DMS 273 (cell line): ENCODE results near the gene PLPPR5.
"Not testable (repeated sequence)": the region's sequence is repeated elsewhere in the genome, so short reads cannot be mapped to it uniquely, and the experiment has no call there.

Source experiments
- DNase-seq: peaks from one replicate; lab custom pipeline; 2025; ENCODE audit not compliant: unreplicated experiment; lab: John Stamatoyannopoulos, UW

Gene PLPPR5, protein sequence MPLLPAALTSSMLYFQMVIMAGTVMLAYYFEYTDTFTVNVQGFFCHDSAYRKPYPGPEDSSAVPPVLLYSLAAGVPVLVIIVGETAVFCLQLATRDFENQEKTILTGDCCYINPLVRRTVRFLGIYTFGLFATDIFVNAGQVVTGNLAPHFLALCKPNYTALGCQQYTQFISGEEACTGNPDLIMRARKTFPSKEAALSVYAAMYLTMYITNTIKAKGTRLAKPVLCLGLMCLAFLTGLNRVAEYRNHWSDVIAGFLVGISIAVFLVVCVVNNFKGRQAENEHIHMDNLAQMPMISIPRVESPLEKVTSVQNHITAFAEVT

DNA sequence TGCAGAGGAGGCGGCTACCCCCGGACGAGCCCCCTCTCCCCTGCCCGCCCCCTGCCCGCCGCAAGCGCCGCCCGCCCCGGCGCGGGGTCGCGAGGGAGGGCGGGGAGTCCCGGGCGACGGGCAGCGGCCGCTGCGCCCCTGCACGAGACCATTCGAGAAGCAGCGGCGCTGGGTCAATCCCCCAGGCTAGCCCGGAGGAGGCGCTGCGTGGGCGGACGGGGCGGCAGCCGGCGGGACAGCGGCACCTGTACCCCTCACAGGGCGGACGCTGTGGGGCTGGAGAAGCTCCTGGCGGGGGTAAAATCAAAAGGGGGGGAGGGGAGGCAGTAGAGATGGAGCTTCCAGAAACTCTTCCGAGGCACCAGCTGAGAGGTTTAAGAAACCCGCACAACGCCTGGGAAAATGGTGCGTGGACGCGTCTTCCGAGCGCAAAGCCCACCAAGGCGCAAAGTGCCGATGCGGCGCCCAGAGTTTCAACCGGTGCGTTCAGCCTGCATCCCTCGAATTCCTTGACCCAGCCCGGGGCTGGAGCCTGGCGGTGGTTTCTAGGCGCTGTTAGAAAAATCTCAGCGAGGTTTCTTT, at the start of gene PLPPR5:
PLPPR5 (minus strand) TSS at position 1 of the 582 bp plus-strand sequence. CDS start 190 bp downstream, outside the sequence.
- DNase-seq: peak; percentile 71

DNA sequence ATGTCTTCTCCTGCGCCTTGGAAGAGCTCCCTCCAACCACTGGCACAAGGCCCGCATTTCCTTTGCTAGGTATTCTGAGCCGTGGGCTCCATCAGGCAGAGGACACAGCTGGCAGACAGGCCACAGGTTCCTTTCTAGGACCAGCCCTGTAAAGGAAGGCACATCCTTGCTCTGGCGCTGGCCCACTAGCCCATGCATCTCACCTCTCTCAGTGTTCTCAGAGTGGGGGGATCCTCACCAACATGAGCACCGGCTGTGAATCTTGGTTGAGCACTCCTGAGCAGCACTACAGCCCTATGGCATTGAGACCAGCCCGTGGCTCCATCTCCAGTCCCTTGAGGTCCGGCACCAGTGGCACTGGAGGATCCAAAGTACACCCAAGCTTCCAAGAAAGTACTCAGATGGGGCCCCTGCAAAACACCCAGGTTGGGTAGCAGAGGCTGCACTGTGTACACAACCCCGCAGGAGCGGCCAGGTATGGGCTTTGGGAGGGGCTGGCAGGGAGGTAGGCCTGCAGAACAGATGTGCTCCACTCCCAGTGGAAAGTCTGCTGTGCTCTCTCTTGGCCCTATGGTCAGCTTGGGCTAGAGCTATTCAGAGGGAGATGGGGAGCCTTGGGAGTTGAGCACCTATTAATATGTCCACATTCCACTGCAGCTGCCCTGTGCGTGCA, 47.1 kb upstream of the PLPPR5 start:
- no peak for DNase-seq

DNA sequence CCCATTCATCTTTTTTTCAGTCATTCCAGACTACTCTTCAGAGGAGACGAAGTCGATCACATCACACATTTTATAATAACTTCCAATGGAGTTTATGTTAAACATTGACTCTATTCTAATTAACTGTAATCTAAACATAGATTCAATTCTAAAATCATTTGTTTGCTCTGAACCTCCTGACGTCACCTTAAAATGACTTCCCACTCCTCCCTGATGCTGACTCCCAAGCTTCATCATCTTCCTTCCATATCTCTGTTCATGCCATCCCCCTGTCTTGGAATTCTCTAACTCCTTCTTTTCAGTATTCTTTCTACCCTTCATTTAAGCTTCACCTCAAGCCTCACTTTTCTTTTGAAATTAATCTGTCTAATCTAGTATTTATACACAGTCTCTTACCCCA, 45.1 kb upstream of the PLPPR5 start:
- no peak for DNase-seq

DNA sequence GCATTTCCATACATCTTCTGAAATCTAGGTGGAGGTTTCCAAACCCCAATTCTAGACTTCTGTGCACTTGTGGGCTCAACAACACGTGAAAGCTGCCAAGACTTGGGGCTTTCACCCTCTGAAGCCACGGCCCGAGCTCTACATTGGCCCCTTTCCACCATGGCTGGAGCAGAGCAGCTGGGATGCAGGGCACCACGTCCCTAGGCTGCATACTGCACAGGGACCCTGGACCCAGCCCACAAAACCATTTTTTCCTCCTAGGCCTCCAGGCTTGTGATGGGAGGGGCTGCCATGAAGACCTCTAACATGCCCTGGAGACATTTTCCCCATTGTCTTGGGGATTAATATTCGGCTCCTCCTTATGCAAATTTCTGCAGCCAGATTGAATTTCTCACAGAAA, 32.1 kb upstream of the PLPPR5 start:
- not testable (repeated sequence) for DNase-seq

GRCh38 chr1:99018313-99018712, 13.7 kb upstream of the PLPPR5 start:
- no peak for DNase-seq

DNA sequence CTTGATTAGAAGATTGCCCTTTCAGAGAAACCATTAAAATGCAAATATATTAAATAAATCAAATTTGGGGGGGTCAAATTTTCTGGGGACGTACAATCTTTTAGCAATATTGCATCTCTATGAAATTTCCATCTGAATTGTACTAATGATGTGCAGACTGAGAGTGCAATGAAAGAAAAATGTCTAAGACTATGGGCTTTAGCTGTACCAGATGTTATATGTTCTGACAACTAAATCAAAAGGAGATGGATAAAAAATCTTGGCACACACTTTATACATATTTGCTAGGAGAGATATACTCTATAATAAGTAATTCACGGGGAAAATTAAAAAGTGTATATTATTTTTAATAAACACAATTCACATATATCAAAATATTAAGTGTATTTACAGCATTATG, 13.0 kb upstream of the PLPPR5 start:
- DNase-seq: no peak

GRCh38 chr1:99010679-99011078, 6.0 kb upstream of the PLPPR5 start:
- DNase-seq: no peak

DNA sequence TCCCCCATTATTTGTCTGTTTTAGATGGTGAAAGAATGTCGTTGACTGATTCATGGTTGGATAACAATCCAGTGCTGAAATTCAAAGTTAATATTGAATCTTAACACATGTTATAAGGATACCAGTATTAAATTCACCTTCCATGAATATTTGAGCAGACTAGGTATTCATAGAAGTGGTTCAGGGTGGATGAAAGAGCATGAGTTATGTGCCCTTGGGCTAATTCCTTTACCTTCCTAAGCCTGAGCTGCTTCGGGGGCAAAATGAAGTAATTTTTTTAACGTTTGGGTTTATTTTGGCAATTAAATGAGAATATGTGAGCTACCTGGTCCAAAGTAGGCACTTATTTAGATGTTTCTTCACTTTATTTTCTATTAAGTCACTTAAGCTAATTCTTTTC, 2.7 kb upstream of the PLPPR5 start:
- no peak for DNase-seq

GRCh38 chr1:99005537-99005942, 879 bp upstream of the PLPPR5 start:
- no peak for DNase-seq

DNA sequence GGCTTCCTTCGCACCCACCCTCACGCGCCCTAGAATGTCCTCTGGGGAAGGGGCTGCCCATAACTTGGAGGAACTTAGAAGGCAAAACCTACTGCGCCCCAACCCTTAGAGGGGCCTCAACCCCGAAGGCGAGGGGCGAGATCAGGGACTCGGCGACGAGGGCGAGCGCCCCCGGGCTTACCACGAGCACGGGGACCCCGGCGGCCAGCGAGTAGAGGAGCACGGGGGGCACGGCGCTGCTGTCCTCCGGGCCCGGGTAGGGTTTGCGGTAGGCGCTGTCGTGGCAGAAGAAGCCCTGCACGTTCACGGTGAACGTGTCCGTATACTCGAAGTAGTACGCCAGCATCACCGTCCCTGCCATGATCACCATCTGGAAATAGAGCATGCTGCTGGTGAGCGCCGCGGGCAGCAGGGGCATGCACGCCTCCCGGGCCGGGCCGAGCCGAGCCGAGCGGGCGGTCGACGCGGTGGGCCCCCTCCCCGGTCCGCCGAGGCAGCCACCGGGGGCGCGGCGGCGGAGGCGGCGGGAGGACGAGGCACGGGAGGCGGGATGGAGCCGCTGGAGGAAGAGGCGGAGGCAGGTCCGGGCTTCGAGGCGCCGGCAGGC, 304 bp downstream of the PLPPR5 start:
- DNase-seq: peak; percentile 66

DNA sequence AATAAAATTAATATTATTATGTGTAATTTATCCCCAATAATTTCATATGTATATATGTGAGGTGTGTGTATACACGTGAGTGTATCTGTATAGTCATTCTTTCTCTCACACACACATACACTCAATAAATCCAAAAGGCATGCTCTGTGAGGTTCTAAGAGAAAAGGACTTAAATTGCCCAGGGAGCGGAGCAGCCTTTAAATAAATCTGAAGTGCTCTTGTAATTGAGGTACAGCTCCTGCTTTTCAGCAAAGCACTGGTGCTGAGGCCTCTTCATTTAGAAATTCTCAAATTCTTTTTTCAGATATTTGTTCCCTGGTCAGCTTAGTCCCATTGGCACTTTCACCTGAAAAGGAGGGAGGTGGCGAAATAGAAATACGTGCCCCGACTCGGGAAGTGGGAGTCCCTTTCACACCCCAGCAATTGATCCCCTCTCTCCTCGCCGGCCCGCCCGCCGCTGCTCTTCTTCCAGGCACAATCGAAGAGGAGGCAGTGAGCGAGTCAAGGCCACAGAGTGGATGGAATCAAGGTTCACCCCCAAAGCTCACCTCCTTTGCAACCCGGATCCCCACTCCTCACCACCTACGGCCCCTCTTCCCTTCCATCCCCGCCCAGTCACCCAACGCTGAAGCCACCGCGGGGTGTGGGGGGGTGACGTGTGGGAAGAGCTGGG, 944 bp downstream of the PLPPR5 start:
- DNase-seq: no peak

DNA sequence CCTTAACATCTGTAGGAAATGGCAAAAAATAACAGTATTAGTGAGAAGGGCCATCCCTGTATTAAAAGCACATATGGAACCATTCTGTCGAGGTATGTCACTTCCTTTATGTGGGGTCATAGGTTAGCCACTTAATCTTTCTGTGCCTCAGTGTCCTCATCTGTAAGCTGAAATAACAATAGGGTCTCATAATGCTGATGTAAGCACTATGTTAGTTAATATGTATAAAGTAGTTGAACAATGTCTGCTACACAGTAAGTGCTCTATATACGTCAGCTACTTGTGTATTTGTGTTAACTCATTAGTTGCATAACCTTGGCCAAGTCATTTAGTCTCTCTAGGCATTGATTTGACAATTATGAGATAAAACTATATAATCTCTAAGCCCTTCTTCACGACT, 11.8 kb downstream of the PLPPR5 start:
- no peak for DNase-seq

- peak; percentile 31 for DNase-seq
These were observed 13.3 kb downstream of the PLPPR5 start for GRCh38 chr1:98991127-98992012.

- DNase-seq: no peak
These were observed 15.1 kb downstream of the PLPPR5 start for GRCh38 chr1:98989556-98989907.

DNA sequence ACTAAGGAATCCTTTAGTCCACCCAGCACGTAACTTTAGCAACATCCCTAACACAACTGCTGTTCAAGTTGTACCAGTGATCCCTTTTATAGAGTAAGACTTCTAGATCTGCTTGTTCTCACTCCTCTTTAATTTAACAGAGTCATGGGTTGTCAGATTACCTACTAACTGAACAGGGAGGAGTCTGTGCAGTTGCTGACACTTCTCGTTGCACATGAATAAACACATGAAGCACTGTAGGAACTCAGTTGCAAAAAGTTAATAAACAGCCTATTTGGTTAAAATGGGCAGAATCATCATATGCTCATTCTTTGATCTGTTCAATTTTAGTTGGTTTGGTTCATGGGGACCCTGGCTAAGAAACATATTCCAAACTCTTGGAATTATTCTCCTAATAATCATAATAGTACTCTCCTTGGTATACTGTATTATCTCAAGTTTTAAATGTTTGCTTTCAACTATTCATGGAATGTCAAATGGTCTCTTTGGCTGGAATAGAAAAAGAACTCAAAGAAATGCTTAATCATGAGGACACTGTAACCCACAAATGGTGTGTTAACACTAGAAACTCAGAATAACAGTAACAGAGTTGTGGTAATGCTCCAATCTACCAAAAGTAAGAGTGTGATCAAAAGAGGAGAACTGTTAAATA, 15.6 kb downstream of the PLPPR5 start:
- no peak for DNase-seq

GRCh38 chr1:98985687-98986086, 19.0 kb downstream of the PLPPR5 start:
- DNase-seq: no peak

GRCh38 chr1:98981917-98982513, 22.6 kb downstream of the PLPPR5 start:
- no peak for DNase-seq

GRCh38 chr1:98979463-98979862, 25.2 kb downstream of the PLPPR5 start:
- DNase-seq: no peak

- no peak for DNase-seq
These were observed 28.9 kb downstream of the PLPPR5 start for GRCh38 chr1:98975810-98976209.

GRCh38 chr1:98975113-98975512, 29.5 kb downstream of the PLPPR5 start:
- no peak for DNase-seq
